ENCODE measurements around the gene CD151. TPM values are rescaled to one million over a fixed set of nuclear protein-coding genes. Genes with fewer than 3 reads are reported as not detected.

Gene CD151
- total and polyA plus RNA-seq, 7 donors = 149 to 358 (median 168) TPM

DNA sequence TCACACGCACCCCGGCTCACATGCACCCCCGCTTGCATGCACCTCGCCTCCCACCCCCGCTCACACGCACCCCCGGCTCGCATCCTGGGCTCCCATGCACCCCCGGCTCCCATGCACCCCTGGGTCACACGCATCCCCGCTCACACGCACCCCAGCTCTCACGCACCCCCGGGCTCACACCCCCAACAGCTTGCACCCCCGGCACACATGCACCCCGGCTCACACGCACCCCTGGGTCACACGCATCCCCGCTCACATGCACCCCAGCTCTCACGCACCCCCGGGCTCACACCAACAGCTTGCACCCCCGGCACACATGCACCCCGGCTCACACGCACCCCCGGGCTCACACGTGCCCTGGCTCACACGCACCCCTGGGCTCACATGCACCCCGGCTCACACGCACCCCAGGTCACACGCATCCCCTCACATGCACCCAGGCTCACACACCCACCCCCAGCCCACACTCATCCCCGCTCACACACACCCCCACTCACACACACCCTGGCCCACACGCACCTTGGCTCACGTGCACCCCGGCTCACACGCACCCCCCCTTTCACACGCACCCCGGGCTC lies 26.1 kb downstream of the CD151 start:
- no peaks in the 10 kb centered on the region for H3K9me3 ChIP-seq
- DNase-seq = no peak
- WGBS, 3 donors = 88 to 91% (median 90%) methylated on average over 35 to 37 of the region's 37 CpGs
- ATAC-seq = no peak
- no peak overlapping the region for H3K4me3 ChIP-seq
- peaks cover 0 to 10% of the 10 kb centered on the region in 2 donors for H3K36me3 ChIP-seq (ENCODE audit: insufficient read depth in 1 of 2, low read depth in 1 of 2)
- no peaks in the 10 kb centered on the region for H3K27me3 ChIP-seq (ENCODE audit: insufficient read depth in 3 of 3, low read length in 2 of 3)
- intact Hi-C loops (cut with DNase I) = no loop called here
- peaks cover 4% of the 10 kb centered on the region for H3K4me1 ChIP-seq
- TF ChIP-seq, protein P1, sequence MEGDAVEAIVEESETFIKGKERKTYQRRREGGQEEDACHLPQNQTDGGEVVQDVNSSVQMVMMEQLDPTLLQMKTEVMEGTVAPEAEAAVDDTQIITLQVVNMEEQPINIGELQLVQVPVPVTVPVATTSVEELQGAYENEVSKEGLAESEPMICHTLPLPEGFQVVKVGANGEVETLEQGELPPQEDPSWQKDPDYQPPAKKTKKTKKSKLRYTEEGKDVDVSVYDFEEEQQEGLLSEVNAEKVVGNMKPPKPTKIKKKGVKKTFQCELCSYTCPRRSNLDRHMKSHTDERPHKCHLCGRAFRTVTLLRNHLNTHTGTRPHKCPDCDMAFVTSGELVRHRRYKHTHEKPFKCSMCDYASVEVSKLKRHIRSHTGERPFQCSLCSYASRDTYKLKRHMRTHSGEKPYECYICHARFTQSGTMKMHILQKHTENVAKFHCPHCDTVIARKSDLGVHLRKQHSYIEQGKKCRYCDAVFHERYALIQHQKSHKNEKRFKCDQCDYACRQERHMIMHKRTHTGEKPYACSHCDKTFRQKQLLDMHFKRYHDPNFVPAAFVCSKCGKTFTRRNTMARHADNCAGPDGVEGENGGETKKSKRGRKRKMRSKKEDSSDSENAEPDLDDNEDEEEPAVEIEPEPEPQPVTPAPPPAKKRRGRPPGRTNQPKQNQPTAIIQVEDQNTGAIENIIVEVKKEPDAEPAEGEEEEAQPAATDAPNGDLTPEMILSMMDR (IDR thresholded peaks at IDR 0.05) = no peak
- no peak overlapping the region for H3K27ac ChIP-seq

GRCh38 chr11:859394-860131 lies 26.8 kb downstream of the CD151 start:
- intact Hi-C loops (cut with DNase I) = no loop called here
- peak; percentile 23 to 49 (median 35) for ATAC-seq
- H3K36me3 ChIP-seq (ENCODE audit: insufficient read depth in 1 of 2, low read depth in 1 of 2) = peaks cover 0 to 15% of the 10 kb centered on the region in 2 donors
- no peaks in the 10 kb centered on the region for H3K9me3 ChIP-seq
- H3K4me3 ChIP-seq = no peak overlapping the region
- no peaks in the 10 kb centered on the region for H3K27me3 ChIP-seq (ENCODE audit: insufficient read depth in 3 of 3, low read length in 2 of 3)
- 54 to 63% (median 61%) methylated on average over 26 to 31 of the region's 31 CpGs for WGBS, 3 donors
- TF ChIP-seq, protein P1 (IDR thresholded peaks at IDR 0.05) = no peak
- peak; percentile 68 to 83 for DNase-seq
- peaks cover 4% of the 10 kb centered on the region for H3K4me1 ChIP-seq
- no peak overlapping the region for H3K27ac ChIP-seq

DNA sequence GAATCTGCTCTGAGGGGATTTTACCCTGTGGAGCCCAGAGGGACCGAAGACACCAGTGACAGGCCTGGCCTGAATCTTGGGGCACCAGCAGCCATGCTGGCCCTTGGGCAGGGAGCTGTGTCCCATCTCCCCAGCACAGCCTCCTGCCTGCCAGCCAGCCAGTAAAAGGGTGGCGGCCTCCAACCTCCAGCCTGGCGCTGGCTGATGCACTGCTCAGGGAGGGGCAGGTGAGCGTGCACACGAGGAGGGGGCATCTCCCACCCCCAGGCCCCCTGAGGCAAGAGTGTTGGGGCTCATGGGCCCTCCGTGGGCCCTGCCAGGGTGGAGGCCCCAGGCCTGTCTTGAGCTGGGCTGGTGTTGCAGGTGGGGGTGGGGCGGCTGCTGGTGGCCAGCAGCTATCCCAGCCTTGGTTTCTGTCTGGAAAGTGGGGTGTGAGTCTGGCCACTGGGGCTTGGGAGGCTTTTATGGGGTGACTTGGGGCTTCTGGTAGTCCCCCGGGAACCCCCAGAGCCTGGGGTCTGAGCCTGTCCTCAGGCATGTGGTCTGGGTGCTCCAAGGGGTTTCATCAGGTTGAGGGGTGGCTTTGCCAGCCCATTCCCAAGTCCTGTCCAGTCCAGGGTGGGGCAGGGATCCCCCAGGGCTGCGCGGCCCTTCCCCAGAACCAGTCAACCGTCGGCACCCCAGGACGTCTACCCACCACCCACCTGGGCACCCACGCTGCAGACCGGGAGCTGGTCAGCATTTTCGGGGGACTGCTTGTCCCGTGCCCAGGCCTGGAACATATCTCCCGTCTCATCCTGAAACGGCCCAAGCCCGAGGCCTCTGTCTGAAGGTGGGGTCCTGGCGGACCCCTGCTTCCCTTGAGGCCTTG lies 27.7 kb downstream of the CD151 start:
- ATAC-seq (no peak), DNase-seq (no peak)
- WGBS, 3 donors = 86 to 89% (median 88%) methylated on average over 21 of the region's 21 CpGs
- Histone ChIP-seq H3K27ac (no peak overlapping the region), H3K9me3 (no peaks in the 10 kb centered on the region), H3K27me3 (ENCODE audit: insufficient read depth in 3 of 3, low read length in 2 of 3) (no peaks in the 10 kb centered on the region), H3K36me3 (ENCODE audit: insufficient read depth in 1 of 2, low read depth in 1 of 2) (peaks cover 0 to 24% of the 10 kb centered on the region in 2 donors), H3K4me1 (peaks cover 4% of the 10 kb centered on the region), H3K4me3 (no peak overlapping the region)
- intact Hi-C loops (cut with DNase I) = no loop called here
- TF ChIP-seq, protein P1 (IDR thresholded peaks at IDR 0.05) = no peak

DNA sequence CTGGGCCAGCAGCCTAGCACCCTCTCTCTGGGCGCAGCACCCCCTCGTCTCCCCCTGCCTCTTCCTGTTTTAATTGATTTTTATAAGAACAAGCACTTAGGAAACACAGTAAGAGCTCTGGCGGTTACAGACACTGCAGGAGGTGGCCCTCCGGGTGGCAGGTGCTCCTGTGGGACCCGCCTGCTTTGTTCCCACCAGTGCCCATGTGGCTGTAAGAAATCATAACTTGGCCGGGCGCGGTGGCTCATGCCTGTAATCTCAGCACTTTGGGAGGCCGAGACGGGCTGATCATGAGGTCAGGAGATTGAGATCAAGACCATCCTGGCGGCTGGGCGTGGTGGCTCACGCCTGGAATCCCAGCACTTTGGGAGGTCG lies 28.3 kb downstream of the CD151 start:
- intact Hi-C loops (cut with DNase I) = no loop called here
- H3K4me1 ChIP-seq = peaks cover 4% of the 10 kb centered on the region
- ATAC-seq (no peak), DNase-seq (no peak)
- WGBS, 3 donors = 89 to 95% (median 91%) methylated on average over 14 of the region's 14 CpGs
- H3K27me3 ChIP-seq (ENCODE audit: insufficient read depth in 3 of 3, low read length in 2 of 3) = no peaks in the 10 kb centered on the region
- H3K4me3 ChIP-seq = no peak overlapping the region
- TF ChIP-seq, protein P1 (IDR thresholded peaks at IDR 0.05) = no peak
- H3K9me3 ChIP-seq = no peaks in the 10 kb centered on the region
- peaks cover 0 to 30% of the 10 kb centered on the region in 2 donors for H3K36me3 ChIP-seq (ENCODE audit: insufficient read depth in 1 of 2, low read depth in 1 of 2)
- H3K27ac ChIP-seq = no peak overlapping the region
